Measurements from ENCODE around the gene ARL15. TPM values are rescaled to one million over a fixed set of nuclear protein-coding genes. Genes with fewer than 3 reads are reported as not detected.

ARL15 gene
- total and polyA plus RNA-seq, 2 of the 4 experiments (the other 2 are of a cell fraction): 7.3 to 19.2 TPM

GRCh38 chr5:53937467-53937866 lies 372.9 kb downstream of the ARL15 start:
- POLR2A ChIA-PET (ENCODE audit: unreplicated experiment): no interaction called here
- WGBS, 2 experiments (ENCODE audit: extremely low coverage in 2 of 2, insufficient read length in 1 of 2): no CpG with 5 or more reads among the region's 2 CpGs
- no peaks in the 10 kb centered on the region for H3K9me1 ChIP-seq (ENCODE audit: insufficient read depth, low read length)
- peaks cover 5% of the 10 kb centered on the region for H3K4me1 ChIP-seq (ENCODE audit: control insufficient read depth, insufficient read depth, low read length)
- H2AK5ac ChIP-seq (ENCODE audit: low read depth, low read length): no peak overlapping the region
- H2AK9ac ChIP-seq (replicated peaks; ENCODE audit: low read depth, low read length, poor library complexity): no peak overlapping the region
- TF ChIP-seq MXI1 (IDR thresholded peaks at IDR 0.05; ENCODE audit: borderline replicate concordance, low read depth, low read length) (no peak), RCOR1 (IDR thresholded peaks at IDR 0.05; ENCODE audit: insufficient replicate concordance, low read length) (no peak), MAFK (IDR thresholded peaks at IDR 0.05; ENCODE audit: low read depth, low read length) (no peak), CHD1 (IDR thresholded peaks at IDR 0.05; ENCODE audit: low read depth, low read length) (no peak), RAD21 (IDR thresholded peaks at IDR 0.05; ENCODE audit: low read length) (no peak), BHLHE40 (IDR thresholded peaks at IDR 0.05; ENCODE audit: low read depth, low read length) (no peak), ELK1 (IDR thresholded peaks at IDR 0.05; ENCODE audit: borderline replicate concordance, low read depth, low read length) (no peak), FOS (IDR thresholded peaks at IDR 0.05; ENCODE audit: low read depth, low read length) (no peak), CTCF (conservative IDR thresholded peaks at IDR 0.05; ENCODE audit: low read depth, low read length) (no peak), POLR2A (IDR thresholded peaks at IDR 0.05; ENCODE audit: low read depth, low read length) (no peak), USF2 (IDR thresholded peaks at IDR 0.05; ENCODE audit: low read depth, low read length) (no peak)
- dilution Hi-C loops (cut with HindIII; ENCODE audit: low sequenced_read_pairs, unreplicated experiment): no loop called here
- H3K23ac ChIP-seq (ENCODE audit: low read depth, low read length): no peak overlapping the region
- H4K91ac ChIP-seq (ENCODE audit: insufficient read depth, low read depth, low read length): no peak overlapping the region
- no peaks in the 10 kb centered on the region for H3K9me3 ChIP-seq (ENCODE audit: control insufficient read depth, insufficient read depth, low read length)
- H4K5ac ChIP-seq (ENCODE audit: low read depth, low read length): no peak overlapping the region
- no peak overlapping the region for H3K18ac ChIP-seq (ENCODE audit: low read depth, low read length)
- H3K9ac ChIP-seq (ENCODE audit: low read depth, low read length): no peak overlapping the region
- H3K14ac ChIP-seq (replicated peaks; ENCODE audit: low read depth, low read length): no peak overlapping the region
- H4K8ac ChIP-seq (ENCODE audit: low read depth in 2 of 2, low read length in 2 of 2): no peak overlapping the region
- H2AFZ ChIP-seq (replicated peaks; ENCODE audit: low read length, poor library complexity): no peak overlapping the region
- intact Hi-C loops (cut with micrococcal nuclease): no loop called here
- no peaks in the 10 kb centered on the region for H3K36me3 ChIP-seq (ENCODE audit: control insufficient read depth, insufficient read depth, low read length)
- no peak overlapping the region for H2BK5ac ChIP-seq (ENCODE audit: low read depth, low read length, poor library complexity, severe bottlenecking)
- no peak overlapping the region for H3K4me2 ChIP-seq (ENCODE audit: low read depth, low read length)
- no peak overlapping the region for H3K4me3 ChIP-seq (ENCODE audit: insufficient read depth, low read depth, low read length)
- H2BK20ac ChIP-seq (ENCODE audit: low read depth, low read length): no peak overlapping the region
- H3K27me3 ChIP-seq (ENCODE audit: control insufficient read depth, insufficient read depth, low read length): no peaks in the 10 kb centered on the region
- ATAC-seq (ENCODE audit: low read depth) (no peak), DNase-seq (no peak)
- no peaks in the 10 kb centered on the region for H4K20me1 ChIP-seq (ENCODE audit: insufficient read depth, low read length)
- in situ Hi-C loops (cut with MboI; ENCODE audit: low sequenced_read_pairs): no loop called here
- no peaks in the 10 kb centered on the region for H3K79me1 ChIP-seq (ENCODE audit: low read depth in 1 of 2, low read length in 2 of 2)
- CTCF ChIA-PET: no interaction called here
- H3K56ac ChIP-seq (ENCODE audit: extremely low read depth, insufficient read depth, low read length): no peak overlapping the region
- H3K4ac ChIP-seq (ENCODE audit: low read depth, low read length): no peak overlapping the region
- no peak overlapping the region for H2BK120ac ChIP-seq (ENCODE audit: low read depth, low read length)
- no peak overlapping the region for H3K27ac ChIP-seq (ENCODE audit: insufficient read depth, low read length)
- H2BK15ac ChIP-seq (ENCODE audit: low read depth, low read length): no peak overlapping the region
- BruUV-seq (replicated peaks): no TSS peak
